GM12874 (cell line): ENCODE data around the gene CYP11A1.

Experiments used
- CTCF ChIP-seq: IDR thresholded peaks from 2 replicates; pipeline ENCODE4 v1.5.1; 2011; ENCODE audit warnings: low read depth, mild to moderate bottlenecking, control low read depth, low read length, moderate library complexity; ENCODE audit not compliant: insufficient read depth

CYP11A1 gene

DNA sequence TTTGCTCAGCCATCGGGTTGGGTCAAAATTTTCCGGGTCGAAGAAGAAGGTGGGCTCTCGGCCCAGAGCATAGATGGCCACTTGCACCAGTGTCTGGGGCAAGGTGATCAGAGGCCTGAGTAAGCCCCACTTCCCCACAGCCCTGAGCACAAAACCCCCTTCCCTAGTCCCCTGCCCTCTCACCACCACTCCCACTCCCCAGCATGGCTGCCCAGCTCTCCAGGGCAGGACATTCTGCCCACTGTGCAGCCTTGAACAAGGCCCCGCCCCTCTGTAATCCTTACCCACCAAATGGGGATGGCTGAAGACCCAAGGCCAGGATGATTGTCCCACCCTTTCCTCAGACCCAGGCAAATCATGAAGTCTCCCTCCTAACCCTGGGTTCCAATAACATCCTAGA is 28.8 kb downstream of the CYP11A1 start:
- no peak for TF ChIP-seq CTCF

GRCh38 chr15:74337607-74338211 is 29.7 kb downstream of the CYP11A1 start:
- no peak for TF ChIP-seq CTCF

GRCh38 chr15:74337146-74337545 is 30.3 kb downstream of the CYP11A1 start:
- no peak for TF ChIP-seq CTCF

GRCh38 chr15:74336061-74337005 is 31.1 kb downstream of the CYP11A1 start:
- no peak for TF ChIP-seq CTCF

- no peak for TF ChIP-seq CTCF
Measured at GRCh38 chr15:74335396-74335795, 32.0 kb downstream of the CYP11A1 start.

DNA sequence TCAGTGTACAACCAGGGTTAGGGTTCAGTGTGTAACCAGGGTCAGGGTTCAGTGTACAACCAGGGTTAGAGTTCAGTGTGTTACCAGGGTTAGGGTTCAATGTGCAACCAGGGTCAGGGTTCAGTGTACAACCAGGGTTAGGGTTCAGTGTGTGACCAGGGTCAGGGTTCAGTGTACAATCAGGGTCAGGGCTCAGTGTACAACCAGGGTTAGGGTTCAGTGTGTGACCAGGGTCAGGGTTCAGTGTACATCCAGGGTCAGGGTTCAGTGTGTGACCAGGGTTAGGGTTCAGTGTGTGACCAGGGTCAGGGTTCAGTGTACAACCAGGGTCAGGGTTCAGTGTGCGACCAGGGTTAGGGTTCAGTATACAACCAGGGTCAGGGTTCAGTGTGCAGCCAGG is 33.3 kb downstream of the CYP11A1 start:
- TF ChIP-seq CTCF: no peak

DNA sequence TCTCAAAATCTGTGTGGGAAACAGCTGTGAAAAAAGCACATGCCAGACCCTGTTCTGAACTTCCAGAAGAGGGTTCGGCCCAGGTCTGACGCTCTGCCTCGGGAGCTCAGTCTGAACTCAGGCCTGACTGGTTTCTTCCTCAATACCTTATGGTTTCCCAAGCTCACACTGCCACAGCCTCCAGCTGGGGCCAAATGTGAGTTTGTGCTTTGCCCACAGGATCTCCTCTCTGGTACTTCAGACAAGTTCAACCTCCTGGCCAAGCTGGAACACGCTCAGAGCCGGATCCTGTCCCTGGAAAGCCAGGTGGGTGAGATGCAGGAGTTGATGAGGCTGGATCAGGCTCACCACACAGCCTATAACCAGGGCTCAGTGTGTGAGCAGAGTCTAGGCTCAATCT is 33.8 kb downstream of the CYP11A1 start:
- no peak for TF ChIP-seq CTCF
